AG20443 (cell line): ENCODE results near the gene TTLL4.
"Not testable (repeated sequence)": the region's sequence is repeated elsewhere in the genome, so short reads cannot be mapped to it uniquely, and the experiment has no call there.

Experiments used
- DNase-seq: peaks from one replicate; pipeline ENCODE4 v3.0.0; 2012; ENCODE audit warnings: low spot score, mixed read lengths

Gene TTLL4

DNA sequence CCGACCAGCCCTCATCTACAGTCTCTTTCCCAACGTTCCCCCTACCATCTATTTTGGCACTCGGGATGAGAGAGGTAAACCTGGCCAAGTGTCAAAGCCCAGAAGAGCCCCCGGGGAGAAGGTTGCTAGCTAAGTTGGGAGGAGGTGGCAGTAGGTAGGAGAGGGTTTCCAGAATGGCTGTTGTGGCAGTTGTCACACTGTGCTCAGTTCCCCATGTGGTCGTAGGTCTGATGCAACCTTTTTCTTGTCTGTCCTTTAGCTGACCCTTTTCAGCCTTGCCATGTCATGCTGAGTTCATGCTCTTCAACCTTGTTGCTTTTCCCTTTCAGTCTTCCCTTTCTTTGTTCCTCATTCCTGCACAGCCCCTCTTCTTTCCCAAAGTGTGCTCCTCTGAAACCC, 34.5 kb downstream of the TTLL4 start:
- DNase-seq = no peak

DNA sequence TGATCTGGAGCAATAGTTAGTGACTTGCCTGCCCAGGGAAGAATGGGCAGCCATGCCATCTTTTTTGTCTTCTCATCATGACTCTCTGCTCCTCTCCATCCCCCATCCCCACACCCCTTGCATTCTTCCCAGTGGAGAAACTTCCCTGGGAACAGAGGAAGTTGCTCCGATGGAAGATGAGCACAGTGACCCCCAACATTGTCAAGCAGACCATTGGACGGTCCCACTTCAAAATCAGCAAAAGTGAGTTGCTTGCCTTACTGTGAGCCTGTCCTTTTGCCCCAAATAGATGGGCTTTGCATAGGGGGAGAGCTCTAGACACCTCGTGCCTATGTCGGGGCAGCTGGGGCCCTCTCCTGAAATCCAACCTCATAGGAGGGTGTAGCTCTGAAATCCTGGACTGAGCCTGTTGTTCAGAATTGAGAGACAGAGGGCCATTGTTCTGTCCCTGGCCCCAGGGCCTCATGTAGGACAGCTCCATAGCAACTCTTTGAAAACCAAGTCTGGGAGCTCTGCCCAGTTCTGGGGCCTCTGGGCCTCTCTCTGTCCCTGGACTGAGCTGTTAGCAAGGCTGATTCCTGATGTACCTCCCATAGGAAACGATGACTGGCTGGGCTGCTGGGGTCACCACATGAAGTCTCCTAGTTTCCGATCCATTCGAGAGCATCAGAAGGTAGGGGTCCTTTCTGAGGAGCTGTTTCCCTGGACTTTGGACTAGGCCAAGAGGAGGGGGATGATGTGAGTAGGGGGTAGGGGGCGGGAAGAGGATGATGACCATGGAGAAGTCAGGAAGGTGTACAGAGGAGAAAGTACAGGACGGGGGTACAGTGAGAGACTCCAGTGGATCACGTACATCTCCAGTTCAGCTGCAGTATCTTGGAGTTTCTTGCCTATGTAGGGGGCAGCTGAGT, 35.2 kb downstream of the TTLL4 start:
- DNase-seq = peak; percentile 50

DNA sequence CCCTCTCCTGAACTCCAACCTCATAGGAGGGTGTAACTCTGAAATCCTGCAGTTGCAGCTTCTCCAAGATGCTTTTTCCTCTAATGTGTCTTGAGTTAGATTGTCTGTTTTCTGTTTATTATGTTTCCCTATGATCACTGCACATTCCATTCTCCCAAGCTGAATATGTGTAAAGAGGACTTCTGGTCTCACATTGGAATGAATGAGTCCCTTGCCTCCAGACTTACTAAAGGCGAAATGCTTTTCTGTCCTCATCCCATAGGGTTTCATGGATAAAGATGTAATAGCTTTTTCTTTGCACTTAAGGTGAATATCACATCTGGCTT, 35.8 kb downstream of the TTLL4 start:
- DNase-seq = no peak

DNA sequence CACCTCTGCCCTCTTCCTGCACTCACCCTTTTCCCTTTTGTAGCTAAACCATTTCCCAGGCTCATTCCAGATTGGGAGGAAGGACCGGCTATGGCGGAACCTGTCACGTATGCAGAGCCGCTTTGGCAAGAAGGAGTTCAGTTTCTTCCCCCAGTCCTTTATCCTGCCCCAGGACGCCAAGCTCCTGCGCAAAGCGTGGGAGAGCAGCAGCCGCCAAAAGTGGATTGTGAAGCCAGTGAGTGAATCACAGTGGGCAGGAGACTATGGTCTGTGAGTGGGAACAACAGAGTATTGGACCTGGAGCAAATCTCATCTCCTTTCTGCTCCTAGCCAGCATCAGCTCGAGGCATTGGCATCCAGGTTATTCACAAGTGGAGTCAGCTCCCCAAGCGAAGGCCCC, 36.3 kb downstream of the TTLL4 start:
- no peak for DNase-seq

DNA sequence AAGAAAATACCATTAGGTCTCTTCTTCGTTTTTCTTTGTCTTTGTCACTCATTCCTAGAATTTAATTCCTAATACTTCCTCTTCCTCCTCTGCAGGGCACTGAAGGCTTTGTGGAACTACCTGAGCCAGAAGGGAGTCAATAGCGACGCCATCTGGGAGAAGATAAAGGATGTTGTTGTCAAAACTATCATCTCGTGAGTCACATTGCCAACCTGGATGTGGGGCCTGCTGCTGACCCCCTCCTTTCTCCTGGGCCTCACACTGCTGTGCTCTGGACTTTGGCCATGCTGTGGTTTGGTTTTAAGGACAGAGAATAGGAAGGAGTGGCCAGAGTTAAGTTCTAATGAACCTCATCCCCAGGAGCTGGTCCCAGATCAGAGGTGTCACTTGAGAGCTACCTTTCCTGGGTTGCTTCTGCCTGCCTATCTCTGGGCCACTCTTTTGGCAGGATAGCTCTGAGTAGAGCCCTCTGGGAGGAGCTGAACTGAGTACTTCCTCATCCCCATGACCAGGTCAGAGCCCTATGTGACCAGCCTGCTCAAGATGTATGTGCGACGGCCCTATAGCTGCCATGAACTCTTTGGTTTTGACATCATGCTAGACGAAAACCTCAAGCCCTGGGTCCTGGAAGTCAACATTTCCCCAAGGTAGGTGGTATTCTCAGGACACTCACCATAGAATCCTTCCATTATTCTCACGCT, 38.3 kb downstream of the TTLL4 start:
- no peak for DNase-seq

DNA sequence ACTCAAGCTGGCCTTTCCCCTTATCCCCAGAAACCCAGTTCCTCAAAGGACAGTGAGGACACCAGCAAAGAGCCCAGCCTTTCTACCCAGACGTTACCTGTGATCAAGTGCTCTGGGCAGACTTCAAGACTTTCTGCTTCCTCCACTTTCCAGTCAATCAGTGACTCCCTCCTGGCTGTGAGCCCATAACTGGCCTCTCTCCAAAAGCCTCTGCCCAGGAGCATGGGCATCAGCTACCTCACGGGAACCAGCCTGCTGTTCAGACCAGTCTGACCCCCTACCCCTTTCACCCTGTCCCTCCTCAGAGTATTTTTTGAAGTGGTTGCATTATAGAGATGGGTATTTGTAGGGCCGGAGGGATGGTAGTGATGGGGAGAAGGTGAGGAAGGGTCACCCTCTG, 43.6 kb downstream of the TTLL4 start:
- DNase-seq = no peak

DNA sequence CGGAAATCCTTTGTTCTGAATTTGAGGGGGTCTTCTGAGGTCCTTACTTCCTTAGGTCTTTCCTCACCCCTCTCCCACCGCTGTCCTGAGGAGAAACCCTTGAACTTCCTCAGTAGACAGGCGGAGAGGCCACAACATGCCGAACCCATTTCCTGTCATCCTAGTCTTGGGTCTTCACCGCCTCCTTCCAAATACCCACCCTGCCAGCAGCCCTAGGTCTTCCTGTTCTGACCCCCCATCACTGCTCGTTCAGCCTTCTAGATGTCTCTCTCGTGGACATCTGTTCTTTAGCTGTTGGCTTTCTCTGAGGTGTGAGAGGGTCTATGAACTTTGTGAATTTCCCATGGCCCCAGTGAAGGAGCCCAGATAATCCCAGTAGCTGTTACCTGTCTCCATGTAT, 44.1 kb downstream of the TTLL4 start:
- DNase-seq = no peak

DNA sequence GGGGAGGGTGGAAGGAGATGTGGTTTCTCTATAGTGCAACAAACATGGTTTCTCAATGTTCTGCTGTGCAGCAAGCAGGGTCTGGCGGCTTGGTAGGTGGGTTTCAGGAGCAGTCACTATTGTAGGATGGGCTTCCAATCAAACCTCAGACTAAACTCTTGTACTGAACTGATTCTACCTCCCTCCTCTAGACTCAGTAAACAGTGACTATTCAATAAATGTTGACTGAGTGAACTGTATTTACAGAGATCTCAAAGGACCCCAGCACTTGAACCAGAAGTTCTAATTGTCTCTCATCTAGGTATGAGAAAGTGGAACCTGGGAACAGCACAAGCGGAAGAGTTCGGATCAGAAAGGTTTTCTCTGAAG, 44.5 kb downstream of the TTLL4 start:
- DNase-seq = no peak

DNA sequence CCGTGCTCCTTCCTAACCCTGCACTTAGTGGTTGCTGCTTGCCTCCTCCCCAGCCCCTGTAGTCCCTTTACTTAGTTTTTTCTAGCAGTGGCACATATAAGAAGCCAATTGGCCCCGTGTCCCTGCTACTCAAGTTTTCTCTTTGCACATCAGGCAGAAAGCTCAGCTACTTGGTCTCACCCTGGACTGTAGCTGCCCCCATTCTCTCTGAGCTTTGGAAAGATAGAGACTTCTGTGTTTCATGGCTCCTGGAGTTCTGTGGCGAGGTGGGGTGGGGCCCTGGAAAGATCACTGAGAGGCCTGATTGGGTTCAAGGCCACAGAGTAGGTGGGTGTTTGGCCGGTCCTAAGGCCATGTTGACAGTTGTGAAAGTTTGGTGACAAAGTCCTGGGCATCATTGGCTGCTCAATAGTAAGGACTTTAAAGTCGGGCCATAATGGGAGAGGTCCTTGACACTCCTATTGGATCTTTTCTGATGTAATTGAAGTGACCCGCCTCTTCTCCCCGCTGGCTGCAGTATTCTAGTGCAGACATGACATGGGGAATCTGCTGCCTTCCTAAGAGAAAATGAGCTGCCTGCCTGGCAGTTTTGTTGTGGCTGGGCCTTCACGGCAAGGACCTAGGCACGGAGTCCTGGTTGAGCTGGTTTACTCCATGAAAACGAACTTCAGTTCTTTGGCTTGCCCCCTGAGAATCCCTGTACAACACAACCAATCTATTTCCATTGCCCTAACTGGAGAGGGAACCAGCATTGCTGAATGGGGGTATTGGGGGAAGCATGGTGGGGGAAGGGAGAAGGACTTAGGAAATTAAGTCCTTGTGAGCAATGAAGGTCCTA, 45.2 kb downstream of the TTLL4 start:
- DNase-seq = no peak

DNA sequence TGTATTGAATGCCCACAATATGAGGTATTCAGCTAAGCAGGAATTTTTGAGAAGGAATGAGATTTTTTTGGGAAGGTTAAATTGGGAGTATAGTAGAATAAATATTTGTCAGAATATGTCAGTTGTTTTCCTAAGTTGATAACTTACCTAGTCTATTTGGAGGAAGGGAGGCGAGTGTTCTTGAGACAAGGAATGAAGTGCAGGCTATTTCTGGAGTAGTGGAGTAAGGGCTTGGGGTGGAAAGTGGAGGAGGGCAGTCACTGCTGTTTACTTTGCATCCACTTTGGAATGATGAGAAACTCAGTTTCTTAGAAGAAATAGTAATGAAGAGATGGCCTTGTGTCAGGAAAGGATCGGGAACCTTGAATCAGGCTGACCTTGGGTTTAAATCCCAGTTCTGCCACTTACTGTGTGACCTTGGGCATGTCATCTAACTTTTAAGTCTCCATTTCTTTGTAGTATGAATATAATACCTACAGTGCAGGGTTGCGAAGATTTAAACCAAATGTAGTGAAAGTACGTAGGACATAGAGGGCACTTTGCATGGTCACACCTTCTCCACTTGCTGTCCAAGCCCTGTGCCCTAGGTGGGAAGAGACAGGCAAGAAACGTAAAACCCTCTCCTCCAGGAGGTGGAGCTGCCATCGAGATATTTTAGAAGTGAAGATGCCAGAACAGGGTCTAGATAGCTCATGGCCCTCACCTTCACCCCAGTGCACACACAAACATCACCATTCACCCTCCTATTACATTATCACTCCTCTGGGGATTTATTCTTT, 46.2 kb downstream of the TTLL4 start:
- DNase-seq = no peak

DNA sequence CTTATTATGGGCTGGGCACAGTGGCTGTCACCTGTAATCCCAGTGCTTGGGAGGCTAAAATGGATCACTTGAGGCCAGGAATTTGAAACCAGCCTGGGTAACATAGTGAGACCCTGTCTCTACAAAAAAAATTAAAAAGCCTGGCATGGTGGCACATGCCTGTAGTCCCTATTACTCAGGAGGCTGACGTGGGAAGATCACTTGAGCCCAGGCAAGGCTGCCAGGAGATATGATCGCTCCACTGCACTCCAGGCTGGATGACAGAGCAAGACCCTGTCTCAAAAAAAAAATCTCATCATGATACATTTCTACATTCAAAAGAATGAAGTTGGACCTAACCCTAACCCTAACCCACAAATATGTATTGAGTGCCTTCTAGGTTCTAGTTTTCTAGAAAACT, 51.2 kb downstream of the TTLL4 start:
- DNase-seq = no peak

DNA sequence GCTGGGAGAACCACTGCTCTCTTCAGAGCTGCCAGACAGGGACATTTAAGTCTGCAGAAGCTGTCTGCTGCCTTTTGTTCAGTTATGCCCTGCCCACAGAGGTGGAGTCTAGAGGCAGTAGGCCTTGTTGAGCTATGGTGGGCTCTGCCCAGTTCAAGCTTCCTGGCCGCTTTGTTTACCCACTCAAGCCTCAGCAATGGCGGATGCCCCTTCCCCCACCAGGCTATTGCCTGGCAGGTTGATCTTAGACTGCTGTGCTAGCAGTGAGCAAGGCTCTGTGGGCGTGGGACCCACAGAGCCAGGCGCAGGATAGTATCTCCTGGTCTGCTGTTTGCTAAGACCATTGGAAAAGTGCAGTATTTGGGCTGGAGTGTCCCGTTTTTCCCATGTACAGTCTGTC, 62.1 kb downstream of the TTLL4 start:
- not testable (repeated sequence) for DNase-seq

DNA sequence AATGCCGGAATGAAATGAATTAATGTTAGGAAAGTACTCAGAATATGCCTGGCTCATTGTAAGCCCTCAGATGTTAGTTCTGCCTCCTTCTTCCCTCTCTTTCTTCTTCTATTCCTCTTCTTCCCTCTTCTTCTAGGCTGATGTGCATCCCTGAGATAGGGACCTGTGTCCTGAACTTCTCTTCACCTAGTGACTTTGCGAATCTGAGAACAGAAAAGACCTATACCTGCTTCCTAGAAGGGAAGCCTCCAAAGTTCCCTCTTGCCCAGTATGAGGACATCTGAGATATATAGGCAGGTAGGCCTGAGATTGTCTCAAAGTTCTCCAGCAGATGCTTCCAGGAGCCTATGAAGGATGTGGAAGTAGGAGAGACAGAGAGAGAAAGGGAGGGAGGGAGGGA, 63.2 kb downstream of the TTLL4 start:
- DNase-seq = no peak

DNA sequence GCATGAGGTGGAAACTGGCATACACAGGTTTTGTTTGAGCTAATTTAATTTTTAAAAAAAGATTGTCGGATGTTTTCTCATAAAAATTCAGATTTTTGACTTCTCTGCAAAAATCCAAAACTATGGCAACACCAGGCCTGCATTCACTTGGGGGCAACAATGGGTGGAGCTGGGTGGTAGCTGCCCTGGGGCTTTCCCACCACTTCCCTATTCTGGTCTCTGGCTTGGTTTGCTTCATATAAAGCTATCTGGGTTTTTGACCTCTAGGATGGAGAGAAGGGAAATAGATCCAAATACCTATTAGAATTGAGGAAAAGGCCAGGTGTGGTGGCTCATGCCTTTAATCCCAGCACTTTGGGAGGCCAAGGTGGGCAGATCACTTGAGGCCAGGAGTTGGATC, 65.9 kb downstream of the TTLL4 start:
- no peak for DNase-seq

DNA sequence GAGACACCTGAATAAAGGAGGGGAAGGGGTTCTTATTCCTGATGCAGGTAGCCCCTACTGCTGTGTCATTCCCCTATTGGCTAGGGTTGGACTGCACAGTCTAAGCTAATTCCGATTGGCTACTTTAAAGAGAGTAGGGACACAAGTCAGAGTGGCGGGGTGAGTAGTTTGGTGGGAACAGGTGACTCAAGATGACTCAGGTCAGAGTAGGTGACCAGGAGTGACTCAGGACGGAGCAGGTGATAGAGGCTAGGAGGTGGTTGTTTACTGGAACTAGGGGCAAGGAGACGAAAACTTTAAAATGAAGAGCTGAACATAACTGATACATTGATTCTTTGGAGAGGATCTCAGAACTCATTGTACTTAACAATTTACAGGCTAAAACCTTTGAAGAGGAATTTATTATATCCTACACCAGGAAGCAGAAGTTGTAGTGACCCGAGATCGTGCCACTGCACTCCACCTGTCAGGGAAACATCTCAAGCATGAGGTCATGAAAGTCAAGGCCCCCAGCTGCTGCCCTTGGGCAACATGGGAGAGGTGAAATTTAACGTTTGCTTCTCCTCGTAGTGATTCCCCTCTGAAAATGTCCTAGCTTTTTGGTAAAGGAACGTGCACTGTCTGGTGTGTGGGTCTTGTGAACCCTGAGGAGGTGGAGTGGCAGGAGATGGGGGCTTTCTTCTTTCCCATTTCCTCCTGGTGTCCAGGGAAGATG, 66.8 kb downstream of the TTLL4 start:
- no peak for DNase-seq

DNA sequence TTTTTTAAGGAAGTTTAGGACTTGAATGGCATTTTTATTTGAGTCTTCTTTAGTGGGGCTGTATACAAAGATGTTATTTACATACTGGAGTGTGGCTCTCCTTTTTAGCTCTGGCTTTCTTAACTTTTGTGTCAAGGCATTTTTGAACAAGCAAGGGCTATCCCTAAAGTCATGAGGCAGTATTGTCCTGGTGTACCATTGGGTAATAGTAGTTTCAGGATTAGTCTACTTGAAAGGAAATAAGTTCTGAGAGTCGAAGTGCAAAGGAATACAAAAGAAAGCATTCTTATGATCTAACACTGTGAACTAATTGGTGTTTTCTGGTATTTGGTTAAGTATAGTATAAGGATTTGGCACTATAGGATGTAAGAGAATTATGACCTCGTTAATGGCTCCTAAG, 69.4 kb downstream of the TTLL4 start:
- DNase-seq = no peak

DNA sequence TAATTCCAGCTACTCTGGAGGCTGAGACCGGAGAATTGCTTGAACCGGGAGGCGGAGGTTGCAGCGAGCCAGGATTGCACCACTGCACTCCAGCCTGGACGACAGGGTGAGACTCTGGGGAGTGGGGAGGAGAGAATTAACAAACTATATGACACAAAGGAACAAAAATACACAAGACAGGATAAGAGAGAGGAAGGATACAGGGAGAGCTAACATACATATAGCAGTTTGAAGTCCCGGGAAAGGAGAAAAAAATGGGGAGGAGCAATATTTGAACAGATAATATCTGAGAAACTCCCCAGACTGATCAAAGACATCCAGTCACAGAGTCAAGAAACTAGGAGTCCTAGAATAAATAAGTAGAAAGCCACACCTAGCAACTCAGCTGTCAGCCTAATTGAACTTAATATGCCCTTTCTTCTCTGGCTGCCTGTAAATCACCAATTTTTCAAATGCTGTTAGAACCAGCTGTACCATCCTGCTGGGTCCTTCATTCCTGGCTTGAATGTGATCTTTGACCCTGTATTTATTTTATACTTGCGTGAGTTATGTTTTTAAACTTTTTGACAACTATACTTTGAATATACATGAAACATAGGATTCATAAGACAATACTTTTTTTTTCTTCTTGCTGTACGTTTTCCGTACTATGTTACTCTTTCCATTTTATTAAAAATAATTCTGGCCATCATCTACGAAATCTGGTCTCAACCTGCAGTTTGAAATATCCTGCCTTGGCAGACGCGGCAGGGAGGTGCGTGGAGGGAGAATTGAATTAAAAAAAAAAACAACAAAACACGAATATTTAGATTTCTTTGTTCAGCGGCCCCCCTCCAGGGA, 70.4 kb downstream of the TTLL4 start:
- no peak for DNase-seq

DNA sequence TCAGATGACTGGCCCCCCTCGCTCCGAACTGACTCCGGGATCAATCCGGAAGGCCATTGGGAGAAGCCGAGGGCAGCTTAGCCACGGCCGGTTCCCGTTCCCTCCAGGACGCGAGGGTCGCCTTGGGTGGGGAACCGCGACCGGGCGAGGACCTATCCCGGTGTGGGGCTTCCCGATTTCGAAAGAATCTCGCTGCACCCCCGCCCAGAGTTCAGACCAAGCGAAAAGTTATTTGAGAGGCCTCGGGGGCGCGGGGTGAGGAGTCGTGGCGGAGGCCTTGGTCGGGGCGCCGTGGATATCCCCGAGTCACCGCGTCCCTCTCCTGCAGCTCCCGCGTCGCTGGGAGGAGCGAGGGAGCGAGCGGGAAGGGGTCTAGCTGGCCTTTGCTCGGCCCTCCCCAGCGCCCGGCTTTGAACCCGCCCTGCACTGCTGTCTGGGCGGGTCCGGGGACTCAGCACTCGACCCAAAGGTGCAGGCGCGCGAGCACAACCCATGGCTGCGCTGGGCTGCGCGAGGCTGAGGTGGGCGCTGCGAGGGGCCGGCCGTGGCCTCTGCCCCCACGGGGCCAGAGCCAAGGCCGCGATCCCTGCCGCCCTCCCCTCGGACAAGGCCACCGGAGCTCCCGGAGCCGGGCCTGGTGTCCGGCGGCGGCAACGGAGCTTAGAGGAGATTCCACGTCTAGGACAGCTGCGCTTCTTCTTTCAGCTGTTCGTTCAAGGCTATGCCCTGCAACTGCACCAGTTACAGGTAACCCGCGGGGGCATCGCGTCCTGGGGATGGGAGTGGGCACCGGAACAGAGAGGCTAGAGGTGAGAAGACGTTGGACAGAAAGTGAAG, 71.3 kb downstream of the TTLL4 start, which contains the start of gene CYP27A1:
TSS of gene CYP27A1 (plus strand) at position 457 of the 837 bp plus-strand sequence. CDS start at position 493, 36 bp downstream.
- peak; percentile 83 for DNase-seq

DNA sequence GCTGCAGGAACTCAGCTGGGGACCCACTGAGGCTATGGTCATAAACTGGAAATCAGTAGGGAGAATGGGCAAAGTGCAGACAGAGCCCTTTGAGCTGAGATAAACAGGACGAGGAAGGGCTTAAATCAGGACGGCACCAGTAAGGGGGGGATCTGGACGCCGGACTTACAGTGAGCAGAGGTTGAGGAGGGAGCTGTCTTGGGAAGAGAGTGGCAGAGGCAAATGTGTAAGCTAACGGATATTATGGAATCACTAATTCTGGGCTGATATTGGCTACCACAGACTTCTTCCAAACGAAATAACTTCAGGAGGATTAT, 71.9 kb downstream of the TTLL4 start:
- DNase-seq = no peak

DNA sequence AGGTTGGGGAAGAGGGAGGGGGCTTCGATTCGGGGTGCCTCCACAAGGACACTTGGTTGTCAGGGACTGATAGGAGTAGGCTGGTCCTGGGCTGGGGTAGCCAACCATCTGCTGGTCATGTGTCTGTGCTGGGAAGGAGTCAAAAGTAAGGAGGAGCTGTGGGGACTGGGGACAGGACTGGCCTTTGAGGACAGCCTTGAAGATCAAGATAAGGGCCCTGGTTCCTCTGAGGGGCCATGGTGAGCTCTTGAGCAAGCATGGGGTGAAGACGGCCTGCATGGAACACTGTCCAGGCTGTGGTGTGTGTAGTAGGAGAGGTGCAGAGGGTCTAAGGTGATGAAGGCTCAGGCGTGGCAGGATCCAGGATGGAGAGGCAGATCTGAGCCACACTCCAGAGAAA, 73.1 kb downstream of the TTLL4 start:
- DNase-seq = no peak
